SK-N-SH treated with all-trans-retinoic acid at 6 μM for 48 hours (cell line): ENCODE data around the gene MGST1.

Source experiments
- PPARA ChIP-seq: fragments of 250-450 bp; sonication (Bioruptor Pico); IDR thresholded peaks from 2 replicates; pipeline ENCODE4 v1.5.0; 2020; ENCODE audit warnings: mild to moderate bottlenecking, borderline replicate concordance
- RARB ChIP-seq: fragments of 250-450 bp; sonication (Bioruptor Pico); IDR thresholded peaks from 2 replicates; pipeline ENCODE4 v1.8.0; 2021; ENCODE audit warnings: mild to moderate bottlenecking, moderate library complexity
- SNAI2 ChIP-seq: fragments of 250-450 bp; sonication (Bioruptor Pico); IDR thresholded peaks from 2 replicates; pipeline ENCODE4 v1.5.0; 2020; ENCODE audit warnings: mild to moderate bottlenecking, moderate library complexity
- ZC3H10 ChIP-seq: fragments of 250-450 bp; sonication (Bioruptor Pico); IDR thresholded peaks from 2 replicates; pipeline ENCODE4 v1.5.1; 2021; ENCODE audit warnings: mild to moderate bottlenecking, moderate library complexity
- ZFP3 ChIP-seq: fragments of 250-450 bp; sonication (Bioruptor Pico); IDR thresholded peaks from 2 replicates; pipeline ENCODE4 v1.5.0; 2020; ENCODE audit warnings: mild to moderate bottlenecking, moderate library complexity
- TF ChIP-seq, protein P1 (sequence below): fragments of 250-450 bp; sonication (Bioruptor Pico); IDR thresholded peaks from 2 replicates; pipeline ENCODE4 v1.8.0; 2020; ENCODE audit warnings: mild to moderate bottlenecking, moderate library complexity, borderline replicate concordance
- TF ChIP-seq, protein P2 (sequence below): fragments of 250-450 bp; sonication (Bioruptor Pico); IDR thresholded peaks from 2 replicates; pipeline ENCODE4 v1.5.0; 2020; ENCODE audit warnings: mild to moderate bottlenecking, moderate library complexity
- TF ChIP-seq, protein P3 (sequence below): fragments of 250-450 bp; sonication (Bioruptor Pico); IDR thresholded peaks from 2 replicates; pipeline ENCODE4 v1.5.1; 2021; ENCODE audit warnings: mild to moderate bottlenecking, moderate library complexity

DNA sequence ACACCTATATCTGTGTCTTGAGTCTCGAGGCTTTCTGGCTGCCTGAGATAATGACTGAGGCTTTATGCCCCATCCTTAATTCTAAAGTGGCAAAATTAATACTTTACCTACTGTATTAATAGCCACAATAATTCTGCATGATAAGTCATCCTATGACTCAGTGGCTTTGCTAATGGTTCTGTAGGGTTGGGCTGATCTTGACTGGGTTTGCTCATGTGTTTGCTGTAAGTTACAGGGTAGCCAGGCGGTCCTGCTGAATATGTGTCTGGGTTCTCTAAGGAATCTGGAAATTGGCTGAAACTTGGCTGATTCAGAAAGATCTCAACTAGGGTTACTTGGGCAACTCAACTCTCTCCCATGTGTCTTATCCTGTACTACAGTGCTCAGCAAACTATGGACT is 21.7 kb downstream of the MGST1 start:
- TF ChIP-seq, protein P1, sequence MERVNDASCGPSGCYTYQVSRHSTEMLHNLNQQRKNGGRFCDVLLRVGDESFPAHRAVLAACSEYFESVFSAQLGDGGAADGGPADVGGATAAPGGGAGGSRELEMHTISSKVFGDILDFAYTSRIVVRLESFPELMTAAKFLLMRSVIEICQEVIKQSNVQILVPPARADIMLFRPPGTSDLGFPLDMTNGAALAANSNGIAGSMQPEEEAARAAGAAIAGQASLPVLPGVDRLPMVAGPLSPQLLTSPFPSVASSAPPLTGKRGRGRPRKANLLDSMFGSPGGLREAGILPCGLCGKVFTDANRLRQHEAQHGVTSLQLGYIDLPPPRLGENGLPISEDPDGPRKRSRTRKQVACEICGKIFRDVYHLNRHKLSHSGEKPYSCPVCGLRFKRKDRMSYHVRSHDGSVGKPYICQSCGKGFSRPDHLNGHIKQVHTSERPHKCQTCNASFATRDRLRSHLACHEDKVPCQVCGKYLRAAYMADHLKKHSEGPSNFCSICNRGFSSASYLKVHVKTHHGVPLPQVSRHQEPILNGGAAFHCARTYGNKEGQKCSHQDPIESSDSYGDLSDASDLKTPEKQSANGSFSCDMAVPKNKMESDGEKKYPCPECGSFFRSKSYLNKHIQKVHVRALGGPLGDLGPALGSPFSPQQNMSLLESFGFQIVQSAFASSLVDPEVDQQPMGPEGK, result no peak
- TF ChIP-seq PPARA (CRISPR knock-in tag), result no peak
- TF ChIP-seq, protein P2, sequence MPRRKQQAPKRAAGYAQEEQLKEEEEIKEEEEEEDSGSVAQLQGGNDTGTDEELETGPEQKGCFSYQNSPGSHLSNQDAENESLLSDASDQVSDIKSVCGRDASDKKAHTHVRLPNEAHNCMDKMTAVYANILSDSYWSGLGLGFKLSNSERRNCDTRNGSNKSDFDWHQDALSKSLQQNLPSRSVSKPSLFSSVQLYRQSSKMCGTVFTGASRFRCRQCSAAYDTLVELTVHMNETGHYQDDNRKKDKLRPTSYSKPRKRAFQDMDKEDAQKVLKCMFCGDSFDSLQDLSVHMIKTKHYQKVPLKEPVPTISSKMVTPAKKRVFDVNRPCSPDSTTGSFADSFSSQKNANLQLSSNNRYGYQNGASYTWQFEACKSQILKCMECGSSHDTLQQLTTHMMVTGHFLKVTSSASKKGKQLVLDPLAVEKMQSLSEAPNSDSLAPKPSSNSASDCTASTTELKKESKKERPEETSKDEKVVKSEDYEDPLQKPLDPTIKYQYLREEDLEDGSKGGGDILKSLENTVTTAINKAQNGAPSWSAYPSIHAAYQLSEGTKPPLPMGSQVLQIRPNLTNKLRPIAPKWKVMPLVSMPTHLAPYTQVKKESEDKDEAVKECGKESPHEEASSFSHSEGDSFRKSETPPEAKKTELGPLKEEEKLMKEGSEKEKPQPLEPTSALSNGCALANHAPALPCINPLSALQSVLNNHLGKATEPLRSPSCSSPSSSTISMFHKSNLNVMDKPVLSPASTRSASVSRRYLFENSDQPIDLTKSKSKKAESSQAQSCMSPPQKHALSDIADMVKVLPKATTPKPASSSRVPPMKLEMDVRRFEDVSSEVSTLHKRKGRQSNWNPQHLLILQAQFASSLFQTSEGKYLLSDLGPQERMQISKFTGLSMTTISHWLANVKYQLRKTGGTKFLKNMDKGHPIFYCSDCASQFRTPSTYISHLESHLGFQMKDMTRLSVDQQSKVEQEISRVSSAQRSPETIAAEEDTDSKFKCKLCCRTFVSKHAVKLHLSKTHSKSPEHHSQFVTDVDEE, result no peak
- no peak for TF ChIP-seq SNAI2 (CRISPR knock-in tag)
- no peak for TF ChIP-seq ZC3H10 (CRISPR knock-in tag)
- TF ChIP-seq ZFP3 (CRISPR knock-in tag), result no peak
- TF ChIP-seq, protein P3, sequence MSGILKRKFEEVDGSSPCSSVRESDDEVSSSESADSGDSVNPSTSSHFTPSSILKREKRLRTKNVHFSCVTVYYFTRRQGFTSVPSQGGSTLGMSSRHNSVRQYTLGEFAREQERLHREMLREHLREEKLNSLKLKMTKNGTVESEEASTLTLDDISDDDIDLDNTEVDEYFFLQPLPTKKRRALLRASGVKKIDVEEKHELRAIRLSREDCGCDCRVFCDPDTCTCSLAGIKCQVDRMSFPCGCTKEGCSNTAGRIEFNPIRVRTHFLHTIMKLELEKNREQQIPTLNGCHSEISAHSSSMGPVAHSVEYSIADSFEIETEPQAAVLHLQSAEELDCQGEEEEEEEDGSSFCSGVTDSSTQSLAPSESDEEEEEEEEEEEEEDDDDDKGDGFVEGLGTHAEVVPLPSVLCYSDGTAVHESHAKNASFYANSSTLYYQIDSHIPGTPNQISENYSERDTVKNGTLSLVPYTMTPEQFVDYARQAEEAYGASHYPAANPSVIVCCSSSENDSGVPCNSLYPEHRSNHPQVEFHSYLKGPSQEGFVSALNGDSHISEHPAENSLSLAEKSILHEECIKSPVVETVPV (CRISPR knock-in tag), result no peak
- no peak for TF ChIP-seq RARB (CRISPR knock-in tag)
